Large intestine (tissue), 3 donors: ENCODE results near the gene SLC25A5. TPM values are rescaled to one million over a fixed set of nuclear protein-coding genes. Genes with fewer than 3 reads are reported as not detected.
A peak's percentile ranks its signal among the peaks of the same experiment; 100 is the strongest.
"Not testable (repeated sequence)": the region's sequence is repeated elsewhere in the genome, so short reads cannot be mapped to it uniquely, and the experiment has no call there.

Experiments
- DNase-seq, 2 donors: peaks; one replicate each; pipeline versions ENCODE4 v3.0.0 to v3.0.0-alpha.2; 2013
- H3K27ac ChIP-seq: one replicate; pipeline ENCODE4 v1.5.1; 2013; ENCODE audit warnings: low read length
- H3K27me3 ChIP-seq: 2 replicates; pipeline ENCODE4 v1.6.1; 2013; ENCODE audit warnings: low read length; ENCODE audit not compliant: control insufficient read depth, insufficient read depth
- H3K36me3 ChIP-seq: 2 replicates; pipeline ENCODE4 v1.6.1; 2013; ENCODE audit warnings: low read length; ENCODE audit not compliant: control insufficient read depth, insufficient read depth
- H3K4me1 ChIP-seq: one replicate; pipeline ENCODE4 v1.6.1; 2013; ENCODE audit warnings: low read length; ENCODE audit not compliant: control insufficient read depth, insufficient read depth
- H3K4me3 ChIP-seq: one replicate; pipeline ENCODE4 v1.5.1; 2013; ENCODE audit warnings: low read length
- H3K9me3 ChIP-seq: one replicate; pipeline ENCODE4 v1.6.1; 2013; ENCODE audit warnings: mild to moderate bottlenecking, low read depth, low read length, moderate library complexity; ENCODE audit not compliant: control insufficient read depth
- WGBS: methylation state at CpG from one replicate; pipeline ENCODE4 v1.1.5; 2013; ENCODE audit warnings: low lambda C conversion rate; ENCODE audit not compliant: insufficient coverage; 5-methylcytosine and 5-hydroxymethylcytosine counted together
- polyA plus RNA-seq: library from polyadenylated mRNA; unstranded; fragments of 120-200 nt; gene quantifications from one replicate; pipeline ENCODE4 v1.2.1, GENCODE V29; 2013

Gene SLC25A5
- polyA plus RNA-seq, 1 donor, result 559 TPM

GRCh38 chrX:119488749-119489148 is 20.5 kb downstream of the SLC25A5 start:
- H3K4me3 ChIP-seq, result no peak overlapping the region
- H3K27ac ChIP-seq, result no peak overlapping the region
- peak in 1 of 2 donors; percentile 34 for DNase-seq
- no peaks in the 10 kb centered on the region for H3K4me1 ChIP-seq
- no peaks in the 10 kb centered on the region for H3K36me3 ChIP-seq
- H3K27me3 ChIP-seq, result no peaks in the 10 kb centered on the region
- no CpG with 5 or more reads among the region's 8 CpGs for WGBS
- no peaks in the 10 kb centered on the region for H3K9me3 ChIP-seq

GRCh38 chrX:119489212-119490074 is 21.2 kb downstream of the SLC25A5 start:
- H3K27me3 ChIP-seq, result no peaks in the 10 kb centered on the region
- H3K9me3 ChIP-seq, result no peaks in the 10 kb centered on the region
- H3K36me3 ChIP-seq, result no peaks in the 10 kb centered on the region
- no peak for DNase-seq
- H3K4me3 ChIP-seq, result no peak overlapping the region
- no CpG with 5 or more reads among the region's 13 CpGs for WGBS
- no peak overlapping the region for H3K27ac ChIP-seq
- no peaks in the 10 kb centered on the region for H3K4me1 ChIP-seq

DNA sequence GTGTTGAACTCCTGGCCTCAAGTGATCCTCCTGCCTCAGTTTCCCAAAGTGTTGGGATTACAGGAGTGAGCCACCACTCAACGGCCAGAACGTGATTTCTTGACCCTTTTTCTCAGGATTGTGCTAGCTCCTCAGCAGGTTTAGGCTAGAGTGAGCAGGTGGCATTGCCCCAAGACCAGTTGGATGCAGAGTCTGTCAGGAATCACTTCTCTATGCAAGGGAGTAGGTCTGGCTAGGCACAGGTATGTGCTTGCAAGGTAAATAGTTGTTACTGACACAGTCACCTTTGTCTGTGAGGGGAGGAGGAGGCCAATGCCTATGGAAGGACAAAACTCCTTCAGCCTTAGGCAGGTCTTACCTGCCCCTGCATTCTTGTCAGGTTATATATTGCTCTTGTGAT is 24.2 kb downstream of the SLC25A5 start:
- no peak overlapping the region for H3K27ac ChIP-seq
- H3K27me3 ChIP-seq, result no peaks in the 10 kb centered on the region
- no CpG with 5 or more reads among the region's 2 CpGs for WGBS
- no peak for DNase-seq
- peaks cover 22% of the 10 kb centered on the region for H3K4me1 ChIP-seq
- H3K36me3 ChIP-seq, result no peaks in the 10 kb centered on the region
- H3K9me3 ChIP-seq, result no peaks in the 10 kb centered on the region
- no peak overlapping the region for H3K4me3 ChIP-seq

DNA sequence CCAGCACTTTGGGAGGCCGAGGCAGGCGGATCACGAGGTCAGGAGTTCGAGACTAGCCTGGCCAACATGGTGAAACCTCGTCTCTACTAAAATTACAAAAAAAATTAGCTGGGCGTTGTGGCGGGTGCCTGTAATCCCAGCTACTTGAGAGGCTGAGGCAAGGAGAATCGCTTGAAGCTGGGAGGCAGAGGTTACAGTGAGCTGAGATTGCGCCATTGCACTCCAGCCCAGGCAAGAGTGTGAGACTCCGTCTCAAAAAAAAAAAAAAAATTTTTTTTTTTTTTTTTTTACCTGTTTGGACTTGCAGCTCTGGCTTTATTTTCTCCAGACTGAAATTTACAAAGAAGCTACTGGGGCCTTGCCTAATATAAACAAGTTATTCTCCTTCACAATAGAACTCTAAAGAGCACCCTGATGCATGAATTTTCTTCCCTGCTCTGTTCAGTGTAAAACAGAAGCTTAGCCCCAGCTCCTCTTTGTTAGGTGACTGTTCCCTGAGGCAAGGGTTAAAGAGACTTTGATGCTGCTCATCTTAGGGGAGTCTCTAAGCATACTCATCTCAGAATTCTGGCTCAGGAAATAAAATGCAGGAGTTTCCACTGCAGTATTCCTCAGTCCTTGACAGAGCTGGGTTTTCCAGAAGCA is 25.7 kb downstream of the SLC25A5 start:
- peak overlapping the region; percentile 88 for H3K27ac ChIP-seq

DNA sequence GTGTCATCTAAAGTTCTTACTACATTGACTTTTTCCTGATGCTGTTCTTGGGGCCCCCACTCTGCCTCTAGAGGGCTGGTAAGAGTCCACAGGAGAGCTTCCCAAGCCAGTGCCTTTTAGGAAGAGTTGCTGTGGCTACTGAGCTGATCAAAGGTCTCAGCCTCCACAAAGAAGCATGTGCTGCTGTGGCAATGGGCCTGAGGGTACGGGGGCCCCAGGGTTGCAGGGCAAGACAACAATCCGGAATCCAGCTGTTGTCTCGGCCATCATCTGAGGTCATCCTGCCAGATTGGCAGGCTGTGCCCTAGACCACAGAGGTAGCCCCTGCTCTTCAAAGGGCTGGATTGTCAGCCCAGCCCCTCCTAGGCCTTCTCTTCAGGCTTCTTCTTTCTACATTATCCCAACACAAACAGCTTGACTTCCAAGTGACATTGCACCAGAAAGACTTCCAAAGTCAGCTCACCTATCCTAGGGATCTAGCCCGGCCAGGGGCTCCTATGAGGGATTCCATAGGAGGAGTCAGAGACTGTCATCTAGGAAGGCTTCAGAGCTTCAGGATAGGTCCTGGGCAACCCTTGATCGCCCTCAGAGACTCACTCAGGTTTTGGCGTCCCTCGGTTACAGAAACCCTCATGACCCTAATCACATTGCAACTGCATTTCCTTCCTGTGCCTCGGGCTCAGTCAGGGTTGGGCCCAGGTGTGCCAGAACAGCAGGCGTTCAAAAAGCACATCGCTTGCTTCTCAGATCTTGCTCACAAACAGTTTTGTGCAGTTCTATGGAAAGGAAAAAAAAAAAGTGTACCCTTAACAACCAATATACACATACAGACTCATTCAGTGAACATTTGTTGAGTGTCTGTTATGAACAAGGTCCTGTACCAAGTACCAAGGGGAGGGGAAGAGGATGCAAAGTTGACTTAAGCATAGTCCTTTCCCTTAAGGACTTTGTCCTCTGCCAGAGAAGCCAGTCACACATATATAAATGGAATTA is 27.8 kb downstream of the SLC25A5 start:
- peaks cover 31% of the 10 kb centered on the region for H3K4me1 ChIP-seq
- no peaks in the 10 kb centered on the region for H3K9me3 ChIP-seq
- H3K27me3 ChIP-seq, result no peaks in the 10 kb centered on the region
- no peaks in the 10 kb centered on the region for H3K36me3 ChIP-seq
- WGBS, result no CpG with 5 or more reads among the region's 10 CpGs
- peak overlapping the region; percentile 88 for H3K27ac ChIP-seq
- no peak overlapping the region for H3K4me3 ChIP-seq
- DNase-seq, result peak; percentile 62 to 78

More for the DNA sequence above, 25.7 kb downstream of the SLC25A5 start:
- peaks cover 22% of the 10 kb centered on the region for H3K4me1 ChIP-seq
- H3K9me3 ChIP-seq, H3K27me3 ChIP-seq, H3K36me3 ChIP-seq, DNase-seq, H3K4me3 ChIP-seq: not testable (repeated sequence)
- no CpG with 5 or more reads among the region's 10 CpGs for WGBS

- Histone ChIP-seq H3K4me3 (no peak overlapping the region), H3K9me3 (no peaks in the 10 kb centered on the region), H3K4me1 (peaks cover 36% of the 10 kb centered on the region), H3K27me3 (no peaks in the 10 kb centered on the region), H3K36me3 (no peaks in the 10 kb centered on the region), H3K27ac (peak overlapping the region; percentile 88)
- no peak for DNase-seq
- WGBS, result no CpG with 5 or more reads among the region's 1 CpG
Measured at GRCh38 chrX:119497185-119497584, 28.9 kb downstream of the SLC25A5 start.

GRCh38 chrX:119500061-119500800 is 32.0 kb downstream of the SLC25A5 start:
- no peak overlapping the region for H3K4me3 ChIP-seq
- H3K27me3 ChIP-seq, result no peaks in the 10 kb centered on the region
- H3K9me3 ChIP-seq, result no peaks in the 10 kb centered on the region
- DNase-seq, result no peak
- no peaks in the 10 kb centered on the region for H3K36me3 ChIP-seq
- H3K27ac ChIP-seq, result peak overlapping the region; percentile 56
- H3K4me1 ChIP-seq, result peaks cover 50% of the 10 kb centered on the region
- WGBS, result no CpG with 5 or more reads among the region's 13 CpGs

DNA sequence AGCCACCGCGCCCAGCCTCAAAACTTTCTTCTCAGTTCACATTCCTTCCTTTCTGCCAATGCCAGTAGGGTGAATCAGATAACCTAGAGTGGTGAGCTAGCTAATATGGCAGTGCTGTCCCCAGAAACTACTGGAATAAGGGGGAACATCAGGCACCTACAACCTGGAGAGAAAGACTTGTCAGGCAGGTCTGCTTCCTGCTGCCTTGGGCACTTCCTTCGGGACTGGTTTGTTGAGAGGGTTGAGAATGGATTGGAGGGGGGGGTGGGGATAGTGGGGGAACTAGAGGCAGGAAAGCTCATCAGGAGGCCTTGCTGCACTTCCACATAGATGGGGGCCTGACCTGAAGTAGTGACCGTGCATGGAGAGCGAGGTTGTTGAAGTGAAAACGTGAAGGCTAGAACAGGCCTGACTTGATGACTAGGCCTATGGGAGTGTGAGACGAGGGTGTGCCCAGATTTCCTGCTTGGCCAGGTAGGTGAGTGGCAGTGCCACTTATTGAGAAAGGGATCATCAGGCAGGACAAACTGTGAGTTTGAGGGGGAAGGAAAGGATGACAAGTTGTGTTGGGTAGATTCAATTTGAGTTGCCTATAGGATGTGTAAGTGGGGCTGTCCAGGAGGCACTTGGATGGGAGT is 33.4 kb downstream of the SLC25A5 start:
- no peak for DNase-seq
- H3K27me3 ChIP-seq, result no peaks in the 10 kb centered on the region
- WGBS, result no CpG with 5 or more reads among the region's 7 CpGs
- no peaks in the 10 kb centered on the region for H3K9me3 ChIP-seq
- H3K36me3 ChIP-seq, result no peaks in the 10 kb centered on the region
- peaks cover 41% of the 10 kb centered on the region for H3K4me1 ChIP-seq
- H3K27ac ChIP-seq, result peak overlapping the region; percentile 95
- no peak overlapping the region for H3K4me3 ChIP-seq

- peaks cover 45% of the 10 kb centered on the region for H3K4me1 ChIP-seq
- no peaks in the 10 kb centered on the region for H3K9me3 ChIP-seq
- H3K27me3 ChIP-seq, result no peaks in the 10 kb centered on the region
- H3K4me3 ChIP-seq, result no peak overlapping the region
- WGBS, result no CpG with 5 or more reads among the region's 11 CpGs
- no peaks in the 10 kb centered on the region for H3K36me3 ChIP-seq
- H3K27ac ChIP-seq, result peak overlapping the region; percentile 95
- peak; percentile 71 to 90 for DNase-seq
Measured at GRCh38 chrX:119502727-119503483, 34.7 kb downstream of the SLC25A5 start.
